ENCODE results near the gene SFXN3. TPM values are rescaled to one million over a fixed set of nuclear protein-coding genes. Genes with fewer than 3 reads are reported as not detected.

The SFXN3 gene
- total and polyA plus RNA-seq, 5 donors: 18.0 to 28.1 (median 23.6) TPM

DNA sequence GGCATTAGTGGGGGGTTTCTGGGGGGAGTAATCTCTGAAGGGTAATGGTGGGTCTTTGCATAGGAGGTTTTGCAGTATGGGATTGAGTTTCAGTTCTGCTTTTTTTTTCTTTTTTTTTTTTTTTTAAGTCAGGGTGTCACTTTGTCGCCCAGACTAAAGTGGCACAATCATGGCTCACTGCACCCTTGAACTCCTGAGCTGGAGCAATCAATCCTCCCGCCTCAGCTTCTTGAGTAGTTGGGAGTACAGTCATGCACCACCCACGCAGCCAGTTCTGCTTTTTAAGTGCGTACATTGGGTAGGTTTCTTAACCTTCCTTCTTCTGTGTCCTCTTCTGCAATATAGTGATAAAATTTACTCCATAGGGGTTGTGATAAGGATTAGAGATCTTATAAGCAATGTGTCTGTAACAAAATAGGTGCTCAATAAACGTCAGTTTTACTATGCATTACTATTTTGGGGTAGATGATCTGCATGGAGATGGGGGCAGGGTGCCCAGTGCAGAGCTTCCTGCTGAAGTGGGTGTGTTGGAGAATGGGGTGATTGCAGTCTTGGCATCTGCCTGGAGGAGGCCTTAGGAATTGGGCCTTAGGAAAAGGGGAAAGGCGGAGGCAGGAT lies 40.3 kb downstream of the SFXN3 start:
- H3K27me3 ChIP-seq (ENCODE audit: control insufficient read depth, insufficient read depth): no peaks in the 10 kb centered on the region
- no peaks in the 10 kb centered on the region for H3K9me3 ChIP-seq (ENCODE audit: control insufficient read depth, low read length)
- WGBS: 71% methylated on average over 6 of the region's 6 CpGs
- intact Hi-C loops (cut with DNase I): no loop called here
- no peaks in the 10 kb centered on the region for H3K4me1 ChIP-seq (ENCODE audit: control insufficient read depth, insufficient read depth, low read length)
- H3K4me3 ChIP-seq (ENCODE audit: low read length): no peak overlapping the region
- no peak overlapping the region for H3K27ac ChIP-seq (ENCODE audit: low read length)
- no peak for ATAC-seq
- DNase-seq: peak in 2 of 3 donors; percentile 41 to 75

DNA sequence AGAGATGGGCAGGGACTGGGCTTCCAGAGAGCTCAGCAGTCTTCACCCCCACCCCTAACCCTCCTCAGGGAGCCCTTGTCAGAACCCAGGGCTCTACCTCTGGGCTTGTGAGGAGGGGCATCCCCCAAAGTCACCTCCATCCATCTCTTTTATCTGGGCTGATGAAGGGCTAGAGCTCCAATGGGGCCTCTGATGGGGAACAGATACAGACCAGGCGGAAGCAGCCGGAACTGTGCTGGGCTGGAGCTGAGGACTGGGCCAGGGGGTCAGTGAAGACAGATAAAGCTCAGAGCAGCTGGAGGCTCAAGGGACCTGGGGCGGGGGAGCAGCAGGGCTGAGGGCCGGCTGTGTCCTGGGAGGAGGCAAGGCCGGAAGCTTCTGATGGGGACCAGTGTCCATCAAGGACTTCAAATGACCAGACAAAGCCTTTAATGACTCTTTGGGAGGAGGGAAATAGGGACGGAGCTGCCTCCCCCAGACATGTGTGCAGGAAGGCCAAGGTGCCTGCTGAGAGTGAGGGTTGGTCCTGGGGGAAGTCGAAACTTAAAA lies 40.9 kb downstream of the SFXN3 start:
- Histone ChIP-seq H3K27me3 (ENCODE audit: control insufficient read depth, insufficient read depth) (no peaks in the 10 kb centered on the region), H3K27ac (ENCODE audit: low read length) (no peak overlapping the region), H3K4me1 (ENCODE audit: control insufficient read depth, insufficient read depth, low read length) (no peaks in the 10 kb centered on the region), H3K4me3 (ENCODE audit: low read length) (no peak overlapping the region), H3K9me3 (ENCODE audit: control insufficient read depth, low read length) (no peaks in the 10 kb centered on the region)
- no peak for DNase-seq
- intact Hi-C loops (cut with DNase I): no loop called here
- no peak for ATAC-seq
- 37% methylated on average over 7 of the region's 7 CpGs for WGBS

- WGBS: 60% methylated on average over 9 of the region's 9 CpGs
- intact Hi-C loops (cut with DNase I): no loop called here
- Histone ChIP-seq H3K4me3 (ENCODE audit: low read length) (no peak overlapping the region), H3K4me1 (ENCODE audit: control insufficient read depth, insufficient read depth, low read length) (no peaks in the 10 kb centered on the region), H3K9me3 (ENCODE audit: control insufficient read depth, low read length) (no peaks in the 10 kb centered on the region), H3K27me3 (ENCODE audit: control insufficient read depth, insufficient read depth) (no peaks in the 10 kb centered on the region), H3K27ac (ENCODE audit: low read length) (no peak overlapping the region)
- no peak for ATAC-seq
- DNase-seq: no peak
Observed at GRCh38 chr10:101072923-101073322, 41.9 kb downstream of the SFXN3 start.

DNA sequence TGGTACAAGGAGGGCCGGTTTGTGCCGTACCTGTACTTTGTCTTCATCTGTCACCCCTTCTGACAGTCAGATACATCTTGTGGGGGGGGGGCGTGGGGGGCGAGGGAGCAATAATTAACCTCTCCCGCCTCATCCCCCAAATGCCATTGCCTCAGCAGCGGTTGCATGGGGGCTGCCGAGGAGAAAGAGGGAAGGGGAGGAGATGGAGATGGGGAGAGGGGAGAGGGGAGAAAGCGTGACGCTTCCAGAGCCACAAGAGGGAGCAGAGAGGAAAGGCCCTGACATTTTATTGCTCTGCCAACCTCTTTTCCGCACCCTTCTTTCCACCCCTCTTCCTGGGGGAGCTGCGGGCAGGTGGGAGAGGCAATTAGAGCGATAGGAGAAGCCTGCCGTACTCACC lies 42.6 kb downstream of the SFXN3 start:
- Histone ChIP-seq H3K4me1 (ENCODE audit: control insufficient read depth, insufficient read depth, low read length) (no peaks in the 10 kb centered on the region), H3K9me3 (ENCODE audit: control insufficient read depth, low read length) (no peaks in the 10 kb centered on the region), H3K4me3 (ENCODE audit: low read length) (no peak overlapping the region), H3K27me3 (ENCODE audit: control insufficient read depth, insufficient read depth) (no peaks in the 10 kb centered on the region), H3K27ac (ENCODE audit: low read length) (no peak overlapping the region)
- 15% methylated on average over 13 of the region's 13 CpGs for WGBS
- intact Hi-C loops (cut with DNase I): no loop called here
- DNase-seq (no peak), ATAC-seq (no peak)

GRCh38 chr10:101075775-101076174 lies 44.7 kb downstream of the SFXN3 start:
- no peak for ATAC-seq
- H3K27ac ChIP-seq (ENCODE audit: low read length): no peak overlapping the region
- H3K27me3 ChIP-seq (ENCODE audit: control insufficient read depth, insufficient read depth): no peaks in the 10 kb centered on the region
- no peak overlapping the region for H3K4me3 ChIP-seq (ENCODE audit: low read length)
- intact Hi-C loops (cut with DNase I): no loop called here
- no peaks in the 10 kb centered on the region for H3K9me3 ChIP-seq (ENCODE audit: control insufficient read depth, low read length)
- DNase-seq: no peak
- 3% methylated on average over 4 of the region's 4 CpGs for WGBS
- no peaks in the 10 kb centered on the region for H3K4me1 ChIP-seq (ENCODE audit: control insufficient read depth, insufficient read depth, low read length)

GRCh38 chr10:101076630-101077029 lies 45.6 kb downstream of the SFXN3 start:
- Histone ChIP-seq H3K9me3 (ENCODE audit: control insufficient read depth, low read length) (no peaks in the 10 kb centered on the region), H3K27me3 (ENCODE audit: control insufficient read depth, insufficient read depth) (no peaks in the 10 kb centered on the region), H3K4me3 (ENCODE audit: low read length) (no peak overlapping the region), H3K4me1 (ENCODE audit: control insufficient read depth, insufficient read depth, low read length) (no peaks in the 10 kb centered on the region), H3K27ac (ENCODE audit: low read length) (no peak overlapping the region)
- DNase-seq (no peak), ATAC-seq (no peak)
- intact Hi-C loops (cut with DNase I): no loop called here
- WGBS: 79% methylated on average over 5 of the region's 5 CpGs

- H3K27ac ChIP-seq (ENCODE audit: low read length): no peak overlapping the region
- no peak for DNase-seq
- no peaks in the 10 kb centered on the region for H3K27me3 ChIP-seq (ENCODE audit: control insufficient read depth, insufficient read depth)
- intact Hi-C loops (cut with DNase I): no loop called here
- no peak overlapping the region for H3K4me3 ChIP-seq (ENCODE audit: low read length)
- 79% methylated on average over 1 of the region's 1 CpG for WGBS
- no peaks in the 10 kb centered on the region for H3K9me3 ChIP-seq (ENCODE audit: control insufficient read depth, low read length)
- ATAC-seq: no peak
- H3K4me1 ChIP-seq (ENCODE audit: control insufficient read depth, insufficient read depth, low read length): no peaks in the 10 kb centered on the region
Observed at GRCh38 chr10:101079874-101080273, 48.8 kb downstream of the SFXN3 start.

- ATAC-seq (no peak), DNase-seq (no peak)
- Histone ChIP-seq H3K27ac (ENCODE audit: low read length) (no peak overlapping the region), H3K9me3 (ENCODE audit: control insufficient read depth, low read length) (no peaks in the 10 kb centered on the region), H3K4me1 (ENCODE audit: control insufficient read depth, insufficient read depth, low read length) (no peaks in the 10 kb centered on the region), H3K27me3 (ENCODE audit: control insufficient read depth, insufficient read depth) (no peaks in the 10 kb centered on the region), H3K4me3 (ENCODE audit: low read length) (no peak overlapping the region)
- WGBS: 33% methylated on average over 5 of the region's 5 CpGs
- intact Hi-C loops (cut with DNase I): no loop called here
Observed at GRCh38 chr10:101080933-101081931, 50.2 kb downstream of the SFXN3 start.

DNA sequence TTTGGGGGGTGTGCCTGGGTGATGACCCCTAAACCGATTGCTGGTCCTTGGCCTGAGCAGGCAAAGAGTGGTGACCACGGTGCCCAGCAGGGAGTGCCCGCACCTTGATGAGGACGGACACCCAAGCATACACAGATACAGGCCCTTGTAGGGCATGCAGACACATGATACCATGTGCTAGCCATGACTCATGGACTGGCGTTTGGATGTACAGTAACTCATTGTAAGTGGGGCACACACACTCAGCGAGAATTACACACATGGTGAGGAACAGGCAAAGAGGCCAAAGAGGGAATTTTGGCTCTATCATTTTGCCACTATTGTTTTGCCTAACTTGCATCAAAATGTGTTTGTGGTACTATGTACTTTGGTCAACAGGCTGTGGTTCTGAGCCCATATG lies 54.8 kb downstream of the SFXN3 start:
- ATAC-seq: no peak
- H3K4me1 ChIP-seq (ENCODE audit: control insufficient read depth, insufficient read depth, low read length): no peaks in the 10 kb centered on the region
- H3K27me3 ChIP-seq (ENCODE audit: control insufficient read depth, insufficient read depth): no peaks in the 10 kb centered on the region
- no peak overlapping the region for H3K27ac ChIP-seq (ENCODE audit: low read length)
- intact Hi-C loops (cut with DNase I): no loop called here
- WGBS: 78% methylated on average over 6 of the region's 6 CpGs
- H3K4me3 ChIP-seq (ENCODE audit: low read length): no peak overlapping the region
- DNase-seq: no peak
- no peaks in the 10 kb centered on the region for H3K9me3 ChIP-seq (ENCODE audit: control insufficient read depth, low read length)

DNA sequence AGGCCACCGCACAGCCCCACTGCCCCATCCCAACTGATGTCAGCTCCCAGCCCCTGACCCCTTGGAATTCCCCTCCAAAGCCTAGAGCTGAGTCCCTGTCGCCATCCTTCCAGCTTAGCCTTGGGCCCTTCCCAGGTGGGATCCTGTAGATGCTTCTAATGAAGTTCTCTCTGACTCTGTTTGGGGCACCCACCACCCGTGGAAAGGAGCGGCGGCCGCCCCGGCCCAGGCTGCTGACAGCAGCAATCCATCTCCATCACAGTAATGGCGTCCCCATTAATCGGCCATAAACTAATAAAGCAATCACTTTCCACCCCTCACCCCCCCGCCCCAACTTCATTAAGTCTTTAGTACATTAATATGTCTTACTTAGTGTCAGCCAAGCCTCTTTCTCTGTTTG lies 56.3 kb downstream of the SFXN3 start:
- DNase-seq: no peak
- WGBS: 78% methylated on average over 10 of the region's 10 CpGs
- ATAC-seq: no peak
- intact Hi-C loops (cut with DNase I): no loop called here
- Histone ChIP-seq H3K9me3 (ENCODE audit: control insufficient read depth, low read length) (no peaks in the 10 kb centered on the region), H3K4me3 (ENCODE audit: low read length) (no peak overlapping the region), H3K27ac (ENCODE audit: low read length) (no peak overlapping the region), H3K27me3 (ENCODE audit: control insufficient read depth, insufficient read depth) (no peaks in the 10 kb centered on the region), H3K4me1 (ENCODE audit: control insufficient read depth, insufficient read depth, low read length) (no peaks in the 10 kb centered on the region)

DNA sequence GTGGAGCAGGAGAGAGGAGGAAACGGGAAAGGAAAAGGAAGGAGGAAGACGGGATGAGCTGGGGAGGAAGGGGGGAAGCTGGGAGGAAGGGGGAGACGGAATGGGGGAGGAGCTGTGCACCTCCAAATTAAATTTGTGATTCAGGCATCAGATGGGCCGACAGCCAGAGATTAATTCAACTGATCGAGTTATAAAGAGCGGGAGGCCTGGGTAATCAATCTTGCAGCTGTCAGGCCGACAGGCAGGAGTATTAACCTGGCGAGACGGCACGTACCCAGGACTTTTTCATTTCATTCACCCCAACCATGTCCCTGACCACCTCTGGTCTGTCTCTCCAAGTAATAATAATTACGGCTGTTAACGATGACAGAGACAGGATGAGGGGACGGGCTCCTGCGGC lies 56.9 kb downstream of the SFXN3 start:
- DNase-seq (no peak), ATAC-seq (no peak)
- Histone ChIP-seq H3K27me3 (ENCODE audit: control insufficient read depth, insufficient read depth) (no peaks in the 10 kb centered on the region), H3K4me3 (ENCODE audit: low read length) (no peak overlapping the region), H3K4me1 (ENCODE audit: control insufficient read depth, insufficient read depth, low read length) (no peaks in the 10 kb centered on the region), H3K27ac (ENCODE audit: low read length) (no peak overlapping the region), H3K9me3 (ENCODE audit: control insufficient read depth, low read length) (no peaks in the 10 kb centered on the region)
- WGBS: 39% methylated on average over 14 of the region's 14 CpGs
- intact Hi-C loops (cut with DNase I): no loop called here

Measured in right cardiac atrium (tissue), 5 donors.